H1 (cell line): ENCODE data around the gene MDM4. TPM values are rescaled to one million over a fixed set of nuclear protein-coding genes. Genes with fewer than 3 reads are reported as not detected.

ENCODE experiments used
- BRCA1 ChIP-seq: IDR thresholded peaks from 2 replicates; pipeline ENCODE4 v1.6.1; 2012; ENCODE audit warnings: low read depth, low read length, improper control_type of control experiment
- CTBP2 ChIP-seq: IDR thresholded peaks from 2 replicates; pipeline ENCODE4 v1.7.0; 2011; ENCODE audit warnings: borderline replicate concordance, mild to moderate bottlenecking, moderate library complexity, mixed read lengths, low read length; ENCODE audit not compliant: insufficient read depth, insufficient read length
- HDAC2 ChIP-seq, 2 experiments: fragments of 300-600 bp in 1 of 2; sonication (generic) in 1 of 2; IDR thresholded peaks; 2 replicates each; pipeline ENCODE4 v1.6.1; 2011 to 2012; ENCODE audit warnings: low read depth in 2 of 2, low read length in 2 of 2, mild to moderate bottlenecking in 2 of 2, moderate library complexity in 2 of 2, borderline replicate concordance in 1 of 2, inconsistent platforms in 1 of 2
- KDM5A ChIP-seq: fragments of 200-600 bp; IDR thresholded peaks from 2 replicates; pipeline ENCODE4 v1.7.1; 2012; ENCODE audit warnings: mild to moderate bottlenecking, low read length, inconsistent platforms, mixed read lengths
- NANOG ChIP-seq: IDR thresholded peaks from 2 replicates; pipeline ENCODE4 v1.6.1; 2011; ENCODE audit warnings: low read length, low read depth, mild to moderate bottlenecking, inconsistent platforms; ENCODE audit not compliant: insufficient read depth, poor library complexity, severe bottlenecking
- PHF8 ChIP-seq: fragments of 200-600 bp; sonication (generic); conservative IDR thresholded peaks from 2 replicates; pipeline ENCODE4 v1.7.1; 2012; ENCODE audit warnings: low read depth, mild to moderate bottlenecking, inconsistent platforms, low read length, moderate library complexity
- RXRA ChIP-seq: IDR thresholded peaks from 2 replicates; pipeline ENCODE4 v1.6.1; 2011; ENCODE audit warnings: low read depth, mild to moderate bottlenecking, low read length, moderate library complexity; ENCODE audit not compliant: insufficient read depth
- TEAD4 ChIP-seq: IDR thresholded peaks from 2 replicates; pipeline ENCODE4 v1.6.1; 2012; ENCODE audit warnings: low read depth, low read length, inconsistent platforms, mixed read lengths
- polyA plus RNA-seq, 7 experiments: library from polyadenylated mRNA; depleted of rRNA in 3 of 7; stranded (reverse) in 5 of 7; unstranded in 2 of 7; fragments of >200 nt in 5 of 7; fragments of 200-250 nt in 2 of 7; gene quantifications; 1 replicate in 5 of 7; 2 replicates in 1 of 7; 4 replicates in 1 of 7; pipeline versions ENCODE4 v1.2.1 to v1.2.3, GENCODE V29; 2011 to 2013; ENCODE audit warnings: missing spikeins in 2 of 7, mixed read lengths in 2 of 7
- total RNA-seq: library from RNA; stranded (reverse); fragmentation: NEBNext Ultra II Directional; extraction: Animal tissue kit (Norgen Biotek cat#: 25700); gene quantifications from 2 replicates; pipeline ENCODE4 v1.2.1, GENCODE V29; 2021
- TF ChIP-seq, protein P1 (sequence below): fragments of 300-600 bp; sonication (generic); IDR thresholded peaks from 2 replicates; pipeline ENCODE4 v1.7.1; 2012; ENCODE audit warnings: low read length, moderate library complexity, mild to moderate bottlenecking, inconsistent platforms; ENCODE audit not compliant: insufficient replicate concordance

Gene MDM4
- total and polyA plus RNA-seq, 2 of the 8 experiments (the other 6 are each of a cell fraction or from before 2014, with no cell fraction given) = 10.8 to 84.9 TPM

DNA sequence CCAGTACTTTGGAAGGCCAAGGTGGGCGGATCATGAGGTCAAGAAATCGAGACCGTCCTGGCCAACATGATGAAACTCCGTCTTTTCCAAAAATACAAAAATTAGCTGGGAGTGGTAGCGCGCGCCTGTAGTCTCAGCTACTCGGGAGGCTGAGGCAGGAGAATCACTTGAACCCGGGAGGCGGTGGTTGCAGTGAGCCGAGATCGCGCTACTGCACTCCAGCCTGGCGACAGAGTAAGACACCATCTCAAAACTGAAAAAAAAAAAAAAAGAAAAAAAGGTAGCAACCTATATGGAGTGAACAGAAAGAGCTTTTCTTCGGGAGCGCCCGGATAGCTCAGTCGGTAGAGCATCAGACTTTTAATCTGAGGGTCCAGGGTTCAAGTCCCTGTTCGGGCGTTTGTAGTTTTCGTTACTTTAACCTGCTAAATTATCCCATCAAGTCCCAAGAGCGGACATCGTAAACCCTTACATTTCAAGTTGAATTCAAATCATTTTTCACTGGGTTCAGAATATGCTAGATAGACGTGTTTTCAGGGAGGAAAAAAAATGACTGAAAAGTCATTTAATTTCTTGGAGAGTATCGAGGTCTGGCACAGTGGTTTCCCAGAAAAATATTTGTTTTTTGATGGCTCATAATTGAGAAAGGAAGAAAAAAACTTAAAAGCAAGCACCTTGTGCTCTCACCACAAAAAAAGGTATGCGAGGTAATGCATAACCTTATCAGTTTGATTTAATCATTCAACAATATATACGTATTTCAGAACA is 9.8 kb upstream of the MDM4 start (continued):
- TF ChIP-seq, protein P1, sequence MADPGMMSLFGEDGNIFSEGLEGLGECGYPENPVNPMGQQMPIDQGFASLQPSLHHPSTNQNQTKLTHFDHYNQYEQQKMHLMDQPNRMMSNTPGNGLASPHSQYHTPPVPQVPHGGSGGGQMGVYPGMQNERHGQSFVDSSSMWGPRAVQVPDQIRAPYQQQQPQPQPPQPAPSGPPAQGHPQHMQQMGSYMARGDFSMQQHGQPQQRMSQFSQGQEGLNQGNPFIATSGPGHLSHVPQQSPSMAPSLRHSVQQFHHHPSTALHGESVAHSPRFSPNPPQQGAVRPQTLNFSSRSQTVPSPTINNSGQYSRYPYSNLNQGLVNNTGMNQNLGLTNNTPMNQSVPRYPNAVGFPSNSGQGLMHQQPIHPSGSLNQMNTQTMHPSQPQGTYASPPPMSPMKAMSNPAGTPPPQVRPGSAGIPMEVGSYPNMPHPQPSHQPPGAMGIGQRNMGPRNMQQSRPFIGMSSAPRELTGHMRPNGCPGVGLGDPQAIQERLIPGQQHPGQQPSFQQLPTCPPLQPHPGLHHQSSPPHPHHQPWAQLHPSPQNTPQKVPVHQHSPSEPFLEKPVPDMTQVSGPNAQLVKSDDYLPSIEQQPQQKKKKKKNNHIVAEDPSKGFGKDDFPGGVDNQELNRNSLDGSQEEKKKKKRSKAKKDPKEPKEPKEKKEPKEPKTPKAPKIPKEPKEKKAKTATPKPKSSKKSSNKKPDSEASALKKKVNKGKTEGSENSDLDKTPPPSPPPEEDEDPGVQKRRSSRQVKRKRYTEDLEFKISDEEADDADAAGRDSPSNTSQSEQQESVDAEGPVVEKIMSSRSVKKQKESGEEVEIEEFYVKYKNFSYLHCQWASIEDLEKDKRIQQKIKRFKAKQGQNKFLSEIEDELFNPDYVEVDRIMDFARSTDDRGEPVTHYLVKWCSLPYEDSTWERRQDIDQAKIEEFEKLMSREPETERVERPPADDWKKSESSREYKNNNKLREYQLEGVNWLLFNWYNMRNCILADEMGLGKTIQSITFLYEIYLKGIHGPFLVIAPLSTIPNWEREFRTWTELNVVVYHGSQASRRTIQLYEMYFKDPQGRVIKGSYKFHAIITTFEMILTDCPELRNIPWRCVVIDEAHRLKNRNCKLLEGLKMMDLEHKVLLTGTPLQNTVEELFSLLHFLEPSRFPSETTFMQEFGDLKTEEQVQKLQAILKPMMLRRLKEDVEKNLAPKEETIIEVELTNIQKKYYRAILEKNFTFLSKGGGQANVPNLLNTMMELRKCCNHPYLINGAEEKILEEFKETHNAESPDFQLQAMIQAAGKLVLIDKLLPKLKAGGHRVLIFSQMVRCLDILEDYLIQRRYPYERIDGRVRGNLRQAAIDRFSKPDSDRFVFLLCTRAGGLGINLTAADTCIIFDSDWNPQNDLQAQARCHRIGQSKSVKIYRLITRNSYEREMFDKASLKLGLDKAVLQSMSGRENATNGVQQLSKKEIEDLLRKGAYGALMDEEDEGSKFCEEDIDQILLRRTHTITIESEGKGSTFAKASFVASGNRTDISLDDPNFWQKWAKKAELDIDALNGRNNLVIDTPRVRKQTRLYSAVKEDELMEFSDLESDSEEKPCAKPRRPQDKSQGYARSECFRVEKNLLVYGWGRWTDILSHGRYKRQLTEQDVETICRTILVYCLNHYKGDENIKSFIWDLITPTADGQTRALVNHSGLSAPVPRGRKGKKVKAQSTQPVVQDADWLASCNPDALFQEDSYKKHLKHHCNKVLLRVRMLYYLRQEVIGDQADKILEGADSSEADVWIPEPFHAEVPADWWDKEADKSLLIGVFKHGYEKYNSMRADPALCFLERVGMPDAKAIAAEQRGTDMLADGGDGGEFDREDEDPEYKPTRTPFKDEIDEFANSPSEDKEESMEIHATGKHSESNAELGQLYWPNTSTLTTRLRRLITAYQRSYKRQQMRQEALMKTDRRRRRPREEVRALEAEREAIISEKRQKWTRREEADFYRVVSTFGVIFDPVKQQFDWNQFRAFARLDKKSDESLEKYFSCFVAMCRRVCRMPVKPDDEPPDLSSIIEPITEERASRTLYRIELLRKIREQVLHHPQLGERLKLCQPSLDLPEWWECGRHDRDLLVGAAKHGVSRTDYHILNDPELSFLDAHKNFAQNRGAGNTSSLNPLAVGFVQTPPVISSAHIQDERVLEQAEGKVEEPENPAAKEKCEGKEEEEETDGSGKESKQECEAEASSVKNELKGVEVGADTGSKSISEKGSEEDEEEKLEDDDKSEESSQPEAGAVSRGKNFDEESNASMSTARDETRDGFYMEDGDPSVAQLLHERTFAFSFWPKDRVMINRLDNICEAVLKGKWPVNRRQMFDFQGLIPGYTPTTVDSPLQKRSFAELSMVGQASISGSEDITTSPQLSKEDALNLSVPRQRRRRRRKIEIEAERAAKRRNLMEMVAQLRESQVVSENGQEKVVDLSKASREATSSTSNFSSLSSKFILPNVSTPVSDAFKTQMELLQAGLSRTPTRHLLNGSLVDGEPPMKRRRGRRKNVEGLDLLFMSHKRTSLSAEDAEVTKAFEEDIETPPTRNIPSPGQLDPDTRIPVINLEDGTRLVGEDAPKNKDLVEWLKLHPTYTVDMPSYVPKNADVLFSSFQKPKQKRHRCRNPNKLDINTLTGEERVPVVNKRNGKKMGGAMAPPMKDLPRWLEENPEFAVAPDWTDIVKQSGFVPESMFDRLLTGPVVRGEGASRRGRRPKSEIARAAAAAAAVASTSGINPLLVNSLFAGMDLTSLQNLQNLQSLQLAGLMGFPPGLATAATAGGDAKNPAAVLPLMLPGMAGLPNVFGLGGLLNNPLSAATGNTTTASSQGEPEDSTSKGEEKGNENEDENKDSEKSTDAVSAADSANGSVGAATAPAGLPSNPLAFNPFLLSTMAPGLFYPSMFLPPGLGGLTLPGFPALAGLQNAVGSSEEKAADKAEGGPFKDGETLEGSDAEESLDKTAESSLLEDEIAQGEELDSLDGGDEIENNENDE = no peak
- TF ChIP-seq TEAD4 (peak; percentile 37; the same call in 1 of the 2 replicates), NANOG (peak; percentile 5), KDM5A (no peak), HDAC2 (IDR thresholded peaks at IDR 0.05; ENCODE audit: borderline replicate concordance in 1 of 2, low read depth in 2 of 2, low read length in 2 of 2) (0 out of 4 replicates have a peak, but pooled peaks of 1 of the 2 experiments have one; percentile 38), CTBP2 (no peak), BRCA1 (no peak), PHF8 (no peak), RXRA (no peak)
